ENCODE data around the gene SPAG9. TPM values are rescaled to one million over a fixed set of nuclear protein-coding genes. Genes with fewer than 3 reads are reported as not detected.

SPAG9 gene
- total RNA-seq, 4 donors from 2014 or later = 139 to 171 (median 143) TPM

DNA sequence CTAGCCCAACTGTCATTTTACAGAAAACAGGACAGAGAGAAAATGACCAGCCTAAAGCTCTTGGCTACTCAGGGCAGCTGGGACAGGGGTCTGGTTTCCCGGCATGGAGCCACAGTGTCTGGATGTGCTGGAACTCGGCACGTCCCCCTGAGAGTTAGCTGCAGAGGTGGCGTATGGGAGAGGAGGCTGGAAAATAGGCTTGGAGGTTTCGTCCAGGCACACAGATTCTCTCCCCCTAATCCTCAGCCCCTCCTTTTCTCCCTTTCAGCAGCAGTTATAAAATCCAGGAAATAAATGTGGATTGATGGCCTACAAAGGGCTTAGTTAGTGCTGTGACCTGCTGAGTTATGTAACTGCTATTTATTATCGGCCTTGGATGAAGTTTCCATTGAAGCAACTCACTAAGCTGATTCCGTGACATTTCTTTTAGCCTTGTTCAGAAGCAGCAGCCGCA, 165.0 kb downstream of the SPAG9 start:
- no peak for TF ChIP-seq POLR2A (IDR thresholded peaks at IDR 0.05)
- TF ChIP-seq, protein P1, sequence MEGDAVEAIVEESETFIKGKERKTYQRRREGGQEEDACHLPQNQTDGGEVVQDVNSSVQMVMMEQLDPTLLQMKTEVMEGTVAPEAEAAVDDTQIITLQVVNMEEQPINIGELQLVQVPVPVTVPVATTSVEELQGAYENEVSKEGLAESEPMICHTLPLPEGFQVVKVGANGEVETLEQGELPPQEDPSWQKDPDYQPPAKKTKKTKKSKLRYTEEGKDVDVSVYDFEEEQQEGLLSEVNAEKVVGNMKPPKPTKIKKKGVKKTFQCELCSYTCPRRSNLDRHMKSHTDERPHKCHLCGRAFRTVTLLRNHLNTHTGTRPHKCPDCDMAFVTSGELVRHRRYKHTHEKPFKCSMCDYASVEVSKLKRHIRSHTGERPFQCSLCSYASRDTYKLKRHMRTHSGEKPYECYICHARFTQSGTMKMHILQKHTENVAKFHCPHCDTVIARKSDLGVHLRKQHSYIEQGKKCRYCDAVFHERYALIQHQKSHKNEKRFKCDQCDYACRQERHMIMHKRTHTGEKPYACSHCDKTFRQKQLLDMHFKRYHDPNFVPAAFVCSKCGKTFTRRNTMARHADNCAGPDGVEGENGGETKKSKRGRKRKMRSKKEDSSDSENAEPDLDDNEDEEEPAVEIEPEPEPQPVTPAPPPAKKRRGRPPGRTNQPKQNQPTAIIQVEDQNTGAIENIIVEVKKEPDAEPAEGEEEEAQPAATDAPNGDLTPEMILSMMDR (IDR thresholded peaks at IDR 0.05 in 4 of 5, conservative IDR thresholded peaks at IDR 0.05 in 1 of 5) = no peak
- ATAC-seq (no peak), DNase-seq (no peak)
- H3K27ac ChIP-seq = peak overlapping the region; percentile 98 to 100 (median 100)
- in situ Hi-C loops (cut with MboI; ENCODE audit: low sequenced_read_pairs in 4 of 4) (loop anchor here in 3 of 4 donors (5.0 to 10.0 kb wide), 5 partner anchors 93 to 411 kb away; partner anchors contain the start of gene SPATA20 (in 1 of the 3)), intact Hi-C loops (cut with DNase I; ENCODE audit: low total_unique reads) (loop anchor here (2.0 to 10.0 kb wide), 2 partner anchors 173 to 481 kb away; partner anchors contain the start of gene RSAD1)
- H3K36me3 ChIP-seq = no peaks in the 10 kb centered on the region
- H3K4me1 ChIP-seq = peaks cover 47 to 54% of the 10 kb centered on the region in 2 donors
- no peak overlapping the region for H3K4me3 ChIP-seq
- H3K27me3 ChIP-seq = no peaks in the 10 kb centered on the region
- H3K9me3 ChIP-seq = no peaks in the 10 kb centered on the region

DNA sequence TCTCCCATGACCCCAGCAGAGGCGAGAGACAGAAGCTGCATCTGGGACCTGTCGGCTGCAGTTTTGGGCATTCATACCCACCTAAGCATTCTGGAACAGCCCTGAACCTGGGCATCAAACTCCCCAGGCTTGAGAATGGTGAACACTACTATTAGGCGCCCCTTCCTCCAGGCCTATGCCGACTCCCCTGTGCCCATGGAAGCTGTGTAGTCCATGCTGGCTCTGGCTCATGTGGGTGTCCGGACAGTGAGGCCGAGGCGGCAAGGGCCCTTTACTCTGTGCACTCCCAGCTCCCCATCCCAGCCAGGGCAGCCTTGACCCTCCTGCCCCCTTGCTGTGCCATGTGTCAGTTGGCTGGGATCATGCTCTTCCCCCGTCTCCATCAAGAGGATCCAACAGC, 165.5 kb downstream of the SPAG9 start:
- Histone ChIP-seq H3K27ac (peak overlapping the region; percentile 98 to 100 (median 100)), H3K27me3 (no peaks in the 10 kb centered on the region), H3K36me3 (no peaks in the 10 kb centered on the region), H3K4me3 (no peak overlapping the region), H3K4me1 (peaks cover 52 to 59% of the 10 kb centered on the region in 2 donors), H3K9me3 (no peaks in the 10 kb centered on the region)
- intact Hi-C loops (cut with DNase I; ENCODE audit: low total_unique reads) = loop anchor here (10.0 kb wide), 1 partner anchor 480 kb away; the partner anchor contains the start of gene RSAD1
- DNase-seq (peak in 1 of 2 donors; percentile 27), ATAC-seq (no peak)
- TF ChIP-seq, protein P1 (IDR thresholded peaks at IDR 0.05 in 4 of 5, conservative IDR thresholded peaks at IDR 0.05 in 1 of 5) = no peak
- TF ChIP-seq POLR2A (IDR thresholded peaks at IDR 0.05) = no peak
- in situ Hi-C loops (cut with MboI; ENCODE audit: low sequenced_read_pairs in 4 of 4) = loop anchor here in 3 of 4 donors (5.0 to 10.0 kb wide), 5 partner anchors 93 to 410 kb away; partner anchors contain the start of gene SPATA20 (in 1 of the 3)

DNA sequence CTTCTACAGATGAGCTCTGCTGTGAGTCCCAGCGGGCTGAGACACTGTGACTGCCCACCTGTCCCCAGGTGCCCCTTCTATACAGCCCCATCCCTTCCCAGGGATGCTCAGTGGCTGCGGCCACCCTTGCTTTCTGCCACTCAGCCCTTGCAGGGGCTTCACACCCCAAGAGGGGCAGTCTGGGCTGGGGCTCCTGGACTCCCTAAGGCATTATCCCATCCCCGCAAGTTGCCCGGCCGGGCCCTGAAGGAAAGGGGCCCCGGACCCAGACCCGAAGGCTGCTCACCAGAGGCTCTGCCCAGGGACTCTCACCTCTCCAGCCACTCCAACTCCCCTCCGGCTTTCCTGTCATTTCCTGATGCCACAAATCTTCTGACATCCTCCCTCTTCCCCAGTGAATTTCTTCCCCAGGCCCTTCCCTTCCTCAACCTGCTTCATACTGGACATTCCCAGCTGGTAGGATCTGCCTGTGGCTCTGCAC, 166.0 kb downstream of the SPAG9 start:
- H3K9me3 ChIP-seq = no peaks in the 10 kb centered on the region
- peak overlapping the region; percentile 98 to 100 (median 100) for H3K27ac ChIP-seq
- no peaks in the 10 kb centered on the region for H3K36me3 ChIP-seq
- peaks cover 57 to 64% of the 10 kb centered on the region in 2 donors for H3K4me1 ChIP-seq
- in situ Hi-C loops (cut with MboI; ENCODE audit: low sequenced_read_pairs in 4 of 4) = loop anchor here (5.0 to 10.0 kb wide), 5 partner anchors 92 to 410 kb away; partner anchors contain the start of gene SPATA20 (in 1 of the 4)
- intact Hi-C loops (cut with DNase I; ENCODE audit: low total_unique reads) = loop anchor here (5.0 to 10.0 kb wide), 3 partner anchors 247 to 480 kb away; partner anchors contain the start of genes ANKRD40, RSAD1 and SPATA20
- DNase-seq = no peak
- TF ChIP-seq POLR2A (IDR thresholded peaks at IDR 0.05) = no peak
- TF ChIP-seq, protein P1 (IDR thresholded peaks at IDR 0.05 in 4 of 5, conservative IDR thresholded peaks at IDR 0.05 in 1 of 5) = no peak
- ATAC-seq = no peak
- no peaks in the 10 kb centered on the region for H3K27me3 ChIP-seq
- peak overlapping the region in 1 of 4 donors; percentile 24 for H3K4me3 ChIP-seq

DNA sequence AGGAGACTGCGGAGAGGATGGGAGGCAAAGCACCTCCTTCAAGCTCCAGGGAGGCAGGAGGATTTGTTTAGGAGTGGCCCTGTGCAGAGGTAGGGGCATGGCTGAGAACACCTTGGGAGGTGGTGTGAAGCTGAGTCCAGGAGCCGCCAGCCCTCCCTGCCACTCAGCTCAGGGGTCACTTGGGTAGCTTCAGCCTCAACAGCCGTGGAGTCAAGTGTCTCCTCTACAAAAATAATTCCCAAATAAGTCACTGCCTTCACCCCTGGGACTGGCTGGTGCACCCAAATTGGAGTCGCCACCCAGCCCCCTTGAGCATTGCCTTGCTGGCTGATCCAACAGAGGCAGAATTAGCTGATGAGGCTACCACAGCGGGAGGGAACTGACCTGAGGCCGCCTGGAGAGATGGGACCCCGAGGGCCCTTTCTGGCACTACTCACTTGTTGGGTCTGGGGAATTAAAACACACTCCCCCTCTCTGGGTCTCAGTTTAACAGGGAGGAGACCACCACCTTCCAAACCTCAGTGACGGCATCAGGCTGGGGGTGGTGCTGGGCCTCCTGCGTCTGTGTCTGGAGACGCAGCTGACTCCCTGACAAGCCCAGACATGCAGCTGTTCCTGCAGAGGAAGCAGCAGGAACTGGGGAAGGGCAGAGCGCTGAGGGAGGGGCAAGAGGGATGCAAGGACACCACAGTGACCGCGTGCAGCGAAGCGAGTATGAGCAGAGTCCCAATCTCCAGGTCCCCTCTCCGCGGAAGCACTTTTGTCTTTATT, 166.7 kb downstream of the SPAG9 start:
- in situ Hi-C loops (cut with MboI; ENCODE audit: low sequenced_read_pairs in 4 of 4) (loop anchor here in 3 of 4 donors (5.0 to 10.0 kb wide), 3 partner anchors 92 to 409 kb away; partner anchors contain the start of gene SPATA20 (in 1 of the 3)), intact Hi-C loops (cut with DNase I; ENCODE audit: low total_unique reads) (loop anchor here (5.0 to 10.0 kb wide), 3 partner anchors 247 to 479 kb away; partner anchors contain the start of genes ANKRD40, RSAD1 and SPATA20)
- Histone ChIP-seq H3K27me3 (no peaks in the 10 kb centered on the region), H3K4me3 (peak overlapping the region in 2 of 4 donors; percentile 13 to 24), H3K27ac (peak overlapping the region; percentile 98 to 100 (median 100)), H3K4me1 (peaks cover 63 to 71% of the 10 kb centered on the region in 2 donors), H3K36me3 (no peaks in the 10 kb centered on the region), H3K9me3 (no peaks in the 10 kb centered on the region)
- peak; percentile 36 to 47 for ATAC-seq
- peak; percentile 78 to 92 for DNase-seq
- peak; percentile 58 to 65 for TF ChIP-seq POLR2A (IDR thresholded peaks at IDR 0.05)
- TF ChIP-seq, protein P1 (IDR thresholded peaks at IDR 0.05 in 4 of 5, conservative IDR thresholded peaks at IDR 0.05 in 1 of 5) = no peak

Measured in gastrocnemius medialis (tissue), 4 donors.